ENCODE results near the gene TULP1. TPM values are rescaled to one million over a fixed set of nuclear protein-coding genes. Genes with fewer than 3 reads are reported as not detected.

Gene TULP1
- total and polyA plus RNA-seq, 10 donors, result 0.03 to 0.09 (median 0.04) TPM; not detected in 7

DNA sequence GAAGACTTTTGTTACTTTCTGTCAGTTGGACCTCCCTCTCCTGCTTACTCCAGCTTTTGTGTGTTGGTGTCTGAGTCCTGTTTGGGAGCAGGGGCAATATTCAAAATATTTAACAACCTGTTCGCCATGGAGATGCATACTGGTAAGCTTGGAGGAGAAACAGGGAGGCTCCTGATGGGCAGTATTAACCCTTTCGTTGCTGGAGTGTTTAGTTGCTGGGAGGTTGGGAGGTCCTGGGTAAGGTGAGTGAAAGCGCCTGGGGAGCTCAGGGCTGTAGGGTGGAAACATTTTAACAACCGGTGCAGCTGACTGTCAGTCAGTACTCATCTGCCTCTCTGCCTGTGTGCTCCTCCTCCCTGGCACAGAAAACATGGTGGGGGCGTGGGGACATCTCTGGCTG, 4.2 kb downstream of the TULP1 start:
- H3K27me3 ChIP-seq (replicated peaks in 1 of 7), result peaks cover 0 to 79% (median 18%) of the 10 kb centered on the region in 7 donors
- H3K4me1 ChIP-seq, result peaks cover 0 to 11% (median 2%) of the 10 kb centered on the region in 6 donors
- no peak for DNase-seq
- 45 to 75% (median 72%) methylated on average over 5 of the region's 5 CpGs for WGBS, 5 donors
- no peak overlapping the region for H3K4me3 ChIP-seq
- H3K27ac ChIP-seq, result no peak overlapping the region
- TF ChIP-seq POLR2A (IDR thresholded peaks at IDR 0.05) (no peak), POLR2AphosphoS5 (IDR thresholded peaks at IDR 0.05) (no peak)
- TF ChIP-seq, protein P1, sequence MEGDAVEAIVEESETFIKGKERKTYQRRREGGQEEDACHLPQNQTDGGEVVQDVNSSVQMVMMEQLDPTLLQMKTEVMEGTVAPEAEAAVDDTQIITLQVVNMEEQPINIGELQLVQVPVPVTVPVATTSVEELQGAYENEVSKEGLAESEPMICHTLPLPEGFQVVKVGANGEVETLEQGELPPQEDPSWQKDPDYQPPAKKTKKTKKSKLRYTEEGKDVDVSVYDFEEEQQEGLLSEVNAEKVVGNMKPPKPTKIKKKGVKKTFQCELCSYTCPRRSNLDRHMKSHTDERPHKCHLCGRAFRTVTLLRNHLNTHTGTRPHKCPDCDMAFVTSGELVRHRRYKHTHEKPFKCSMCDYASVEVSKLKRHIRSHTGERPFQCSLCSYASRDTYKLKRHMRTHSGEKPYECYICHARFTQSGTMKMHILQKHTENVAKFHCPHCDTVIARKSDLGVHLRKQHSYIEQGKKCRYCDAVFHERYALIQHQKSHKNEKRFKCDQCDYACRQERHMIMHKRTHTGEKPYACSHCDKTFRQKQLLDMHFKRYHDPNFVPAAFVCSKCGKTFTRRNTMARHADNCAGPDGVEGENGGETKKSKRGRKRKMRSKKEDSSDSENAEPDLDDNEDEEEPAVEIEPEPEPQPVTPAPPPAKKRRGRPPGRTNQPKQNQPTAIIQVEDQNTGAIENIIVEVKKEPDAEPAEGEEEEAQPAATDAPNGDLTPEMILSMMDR (IDR thresholded peaks at IDR 0.05 in 8 of 11, conservative IDR thresholded peaks at IDR 0.05 in 3 of 11), result no peak
- H3K9me3 ChIP-seq, result no peaks in the 10 kb centered on the region
- intact Hi-C loops (cut with DNase I; ENCODE audit: low total_unique reads), result no loop called here
- H3K36me3 ChIP-seq, result no peaks in the 10 kb centered on the region

DNA sequence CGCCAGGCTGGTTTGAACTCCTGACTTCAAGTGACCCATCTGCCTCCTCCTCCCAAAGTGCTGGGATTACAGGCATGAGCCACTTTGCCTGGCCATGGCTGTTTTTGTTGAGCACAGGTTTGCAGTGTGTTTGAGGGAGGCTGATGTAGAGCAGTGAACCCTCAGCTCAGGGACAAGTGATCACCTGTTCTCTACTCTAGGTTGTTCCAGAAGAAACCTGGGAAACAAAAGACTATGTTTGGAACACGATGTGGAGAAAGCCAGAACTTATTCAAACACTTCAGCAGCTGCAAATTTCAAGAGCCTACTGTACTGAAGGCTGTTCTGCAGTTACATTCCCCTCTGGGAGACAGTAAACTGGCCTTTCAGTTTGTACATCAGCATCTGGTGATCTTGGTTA, 4.7 kb downstream of the TULP1 start:
- peaks cover 0 to 79% (median 23%) of the 10 kb centered on the region in 7 donors for H3K27me3 ChIP-seq (replicated peaks in 1 of 7)
- TF ChIP-seq, protein P1 (IDR thresholded peaks at IDR 0.05 in 8 of 11, conservative IDR thresholded peaks at IDR 0.05 in 3 of 11), result no peak
- TF ChIP-seq POLR2A (IDR thresholded peaks at IDR 0.05) (no peak), POLR2AphosphoS5 (IDR thresholded peaks at IDR 0.05) (no peak)
- H3K27ac ChIP-seq, result no peak overlapping the region
- H3K4me3 ChIP-seq, result no peak overlapping the region
- no peak for DNase-seq
- no peaks in the 10 kb centered on the region for H3K9me3 ChIP-seq
- H3K4me1 ChIP-seq, result peaks cover 0 to 11% (median 2%) of the 10 kb centered on the region in 6 donors
- WGBS, 5 donors, result 58 to 84% (median 73%) methylated on average over 2 of the region's 2 CpGs
- intact Hi-C loops (cut with DNase I; ENCODE audit: low total_unique reads), result no loop called here
- H3K36me3 ChIP-seq, result no peaks in the 10 kb centered on the region

DNA sequence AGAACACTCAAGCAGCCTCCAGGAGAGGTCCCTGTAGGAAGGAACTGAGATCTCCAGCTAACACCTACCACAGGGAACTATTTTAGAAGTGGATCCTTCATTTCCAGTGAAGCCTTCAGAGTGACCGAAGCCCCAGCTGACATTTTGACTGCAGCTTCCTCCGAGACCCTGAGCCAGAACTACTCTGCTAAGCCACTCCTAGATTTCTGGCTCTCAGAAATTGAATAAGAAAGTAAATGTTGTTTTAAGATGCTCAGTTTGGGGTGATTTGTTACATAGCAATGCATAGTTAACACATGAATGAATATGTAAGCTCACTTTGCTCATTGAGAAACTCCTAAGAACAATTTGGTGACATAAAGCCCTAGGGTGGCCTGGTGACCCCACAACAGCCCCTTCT, 5.5 kb downstream of the TULP1 start:
- no peak for DNase-seq
- H3K4me1 ChIP-seq, result peaks cover 0 to 10% (median 2%) of the 10 kb centered on the region in 6 donors
- H3K36me3 ChIP-seq, result no peaks in the 10 kb centered on the region
- H3K4me3 ChIP-seq, result no peak overlapping the region
- H3K9me3 ChIP-seq, result no peaks in the 10 kb centered on the region
- H3K27ac ChIP-seq, result no peak overlapping the region
- intact Hi-C loops (cut with DNase I; ENCODE audit: low total_unique reads), result no loop called here
- TF ChIP-seq POLR2A (IDR thresholded peaks at IDR 0.05), result no peak
- no peak for TF ChIP-seq POLR2AphosphoS5 (IDR thresholded peaks at IDR 0.05)
- TF ChIP-seq, protein P1 (IDR thresholded peaks at IDR 0.05 in 8 of 11, conservative IDR thresholded peaks at IDR 0.05 in 3 of 11), result no peak
- H3K27me3 ChIP-seq (replicated peaks in 1 of 7), result peaks cover 0 to 79% (median 22%) of the 10 kb centered on the region in 7 donors
- 90 to 98% (median 95%) methylated on average over 2 of the region's 2 CpGs for WGBS, 5 donors

DNA sequence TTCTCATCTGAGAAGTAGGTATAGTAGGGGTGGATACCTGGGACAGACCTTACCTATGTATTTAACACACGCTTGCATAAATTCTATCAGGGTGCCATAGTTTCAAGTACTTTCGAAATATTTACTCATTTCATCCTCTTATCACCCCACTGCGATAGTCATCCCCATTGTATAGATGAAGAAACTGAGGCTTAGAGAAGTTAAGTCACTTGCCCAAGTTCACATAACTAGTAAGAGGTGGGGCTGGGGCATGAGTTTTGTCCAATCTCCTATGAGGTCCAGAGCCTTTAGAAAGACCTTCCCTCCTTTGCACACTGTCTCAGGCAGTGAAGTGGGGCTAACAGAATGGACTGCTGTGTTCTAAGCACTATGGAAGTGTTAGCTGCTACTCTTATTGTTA, 6.2 kb downstream of the TULP1 start:
- Histone ChIP-seq H3K27ac (no peak overlapping the region), H3K27me3 (replicated peaks in 1 of 7) (peaks cover 0 to 79% (median 17%) of the 10 kb centered on the region in 7 donors), H3K4me1 (peaks cover 0 to 4% (median under 1%) of the 10 kb centered on the region in 6 donors), H3K36me3 (no peaks in the 10 kb centered on the region), H3K4me3 (no peak overlapping the region), H3K9me3 (no peaks in the 10 kb centered on the region)
- TF ChIP-seq POLR2A (IDR thresholded peaks at IDR 0.05) (no peak), POLR2AphosphoS5 (IDR thresholded peaks at IDR 0.05) (no peak)
- TF ChIP-seq, protein P1 (IDR thresholded peaks at IDR 0.05 in 8 of 11, conservative IDR thresholded peaks at IDR 0.05 in 3 of 11), result no peak
- intact Hi-C loops (cut with DNase I; ENCODE audit: low total_unique reads), result no loop called here
- DNase-seq, result no peak
- 90 to 93% (median 93%) methylated on average over 3 of the region's 3 CpGs for WGBS, 5 donors
